ENCODE measurements around the gene NEBL. TPM values are rescaled to one million over a fixed set of nuclear protein-coding genes. Genes with fewer than 3 reads are reported as not detected.

The NEBL gene
- total RNA-seq, 4 donors from 2014 or later = 2.1 to 3.5 (median 2.5) TPM

DNA sequence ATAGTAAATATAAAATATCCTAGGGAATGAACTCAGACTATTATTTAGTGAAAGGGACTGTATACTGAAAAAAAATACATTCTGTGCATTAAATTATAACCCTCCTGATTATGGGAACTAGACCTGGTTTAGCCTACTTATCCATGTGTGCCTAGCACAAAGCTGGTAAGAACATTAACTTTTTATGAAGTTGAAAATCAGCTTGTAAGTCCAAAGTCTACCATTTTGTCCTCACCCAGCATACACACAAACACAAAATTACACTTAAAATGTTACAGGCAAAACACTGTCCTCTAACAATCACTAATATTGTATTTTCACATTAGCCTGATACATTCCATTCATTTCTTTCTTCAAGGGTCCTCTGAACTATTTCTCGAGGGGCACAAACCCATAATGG, 19.9 kb upstream of the NEBL start:
- H3K27me3 ChIP-seq = no peaks in the 10 kb centered on the region
- H3K27ac ChIP-seq (replicated peaks in 1 of 4) = no peak overlapping the region
- H3K36me3 ChIP-seq = no peaks in the 10 kb centered on the region
- intact Hi-C loops (cut with DNase I) = no loop called here
- no peak overlapping the region for H3K4me3 ChIP-seq
- no peaks in the 10 kb centered on the region for H3K4me1 ChIP-seq
- WGBS = 76% methylated on average over 1 of the region's 1 CpG
- TF ChIP-seq EP300 (IDR thresholded peaks at IDR 0.05) = no peak
- TF ChIP-seq, protein P1, sequence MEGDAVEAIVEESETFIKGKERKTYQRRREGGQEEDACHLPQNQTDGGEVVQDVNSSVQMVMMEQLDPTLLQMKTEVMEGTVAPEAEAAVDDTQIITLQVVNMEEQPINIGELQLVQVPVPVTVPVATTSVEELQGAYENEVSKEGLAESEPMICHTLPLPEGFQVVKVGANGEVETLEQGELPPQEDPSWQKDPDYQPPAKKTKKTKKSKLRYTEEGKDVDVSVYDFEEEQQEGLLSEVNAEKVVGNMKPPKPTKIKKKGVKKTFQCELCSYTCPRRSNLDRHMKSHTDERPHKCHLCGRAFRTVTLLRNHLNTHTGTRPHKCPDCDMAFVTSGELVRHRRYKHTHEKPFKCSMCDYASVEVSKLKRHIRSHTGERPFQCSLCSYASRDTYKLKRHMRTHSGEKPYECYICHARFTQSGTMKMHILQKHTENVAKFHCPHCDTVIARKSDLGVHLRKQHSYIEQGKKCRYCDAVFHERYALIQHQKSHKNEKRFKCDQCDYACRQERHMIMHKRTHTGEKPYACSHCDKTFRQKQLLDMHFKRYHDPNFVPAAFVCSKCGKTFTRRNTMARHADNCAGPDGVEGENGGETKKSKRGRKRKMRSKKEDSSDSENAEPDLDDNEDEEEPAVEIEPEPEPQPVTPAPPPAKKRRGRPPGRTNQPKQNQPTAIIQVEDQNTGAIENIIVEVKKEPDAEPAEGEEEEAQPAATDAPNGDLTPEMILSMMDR (IDR thresholded peaks at IDR 0.05) = no peak
- no peak for TF ChIP-seq POLR2AphosphoS5 (IDR thresholded peaks at IDR 0.05)
- no peak for TF ChIP-seq POLR2A (IDR thresholded peaks at IDR 0.05; ENCODE audit: low read depth)
- no peak for DNase-seq (ENCODE audit: extremely low spot score)
- no peaks in the 10 kb centered on the region for H3K9me3 ChIP-seq

DNA sequence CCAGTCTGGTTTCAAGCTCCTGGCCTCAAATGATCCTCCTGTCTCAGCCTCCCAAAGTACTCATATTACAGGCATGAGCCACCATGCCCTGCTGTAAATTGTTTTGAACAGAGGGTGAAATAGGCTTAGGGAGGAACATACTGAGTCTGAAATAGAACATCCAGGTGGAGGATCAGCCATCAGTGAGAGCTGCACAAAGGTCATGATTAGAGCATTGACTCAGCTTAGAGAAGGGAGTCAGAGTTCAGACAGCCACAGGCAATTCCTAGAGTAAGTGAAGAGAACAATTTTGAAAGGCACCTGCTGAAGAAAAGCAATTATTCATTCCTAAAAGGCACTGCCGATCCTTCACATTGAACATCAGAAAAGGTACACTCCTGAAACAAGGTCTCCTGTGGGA, 15.9 kb upstream of the NEBL start:
- WGBS = 96% methylated on average over 1 of the region's 1 CpG
- H3K9me3 ChIP-seq = no peaks in the 10 kb centered on the region
- intact Hi-C loops (cut with DNase I) = no loop called here

DNA sequence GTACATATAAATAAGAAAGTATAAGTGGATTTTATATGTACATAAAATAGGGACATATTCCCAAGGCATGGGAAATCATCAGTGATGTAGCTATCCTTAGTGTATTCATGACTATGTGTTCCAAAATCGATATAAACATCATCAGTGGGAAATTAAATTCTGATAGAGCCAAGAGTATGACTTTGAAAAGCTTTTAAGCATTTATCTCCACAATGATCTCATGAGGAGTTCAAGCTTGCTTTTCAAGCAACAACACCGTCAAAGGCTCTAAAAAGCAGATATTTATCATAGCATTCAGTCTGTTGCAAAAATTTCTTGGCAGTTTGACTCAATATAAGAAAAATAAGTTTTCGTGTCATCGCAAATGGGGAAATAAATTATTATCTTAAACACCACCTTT, 14.5 kb upstream of the NEBL start:
- Histone ChIP-seq H3K27ac (replicated peaks in 1 of 4) (no peak overlapping the region), H3K9me3 (no peaks in the 10 kb centered on the region), H3K4me1 (no peaks in the 10 kb centered on the region), H3K4me3 (no peak overlapping the region), H3K27me3 (no peaks in the 10 kb centered on the region), H3K36me3 (no peaks in the 10 kb centered on the region)
- TF ChIP-seq EP300 (IDR thresholded peaks at IDR 0.05) (no peak), POLR2AphosphoS5 (IDR thresholded peaks at IDR 0.05) (no peak), POLR2A (IDR thresholded peaks at IDR 0.05; ENCODE audit: low read depth) (no peak)
- DNase-seq (ENCODE audit: extremely low spot score) = no peak
- WGBS = 78% methylated on average over 4 of the region's 4 CpGs
- intact Hi-C loops (cut with DNase I) = no loop called here

More for the DNA sequence above, 15.9 kb upstream of the NEBL start:
- TF ChIP-seq EP300 (IDR thresholded peaks at IDR 0.05) = no peak
- TF ChIP-seq POLR2AphosphoS5 (IDR thresholded peaks at IDR 0.05) = no peak
- TF ChIP-seq, protein P1 (IDR thresholded peaks at IDR 0.05) = no peak
- TF ChIP-seq POLR2A (IDR thresholded peaks at IDR 0.05; ENCODE audit: low read depth) = no peak
- Histone ChIP-seq H3K27ac (replicated peaks in 1 of 4) (no peak overlapping the region), H3K4me1 (no peaks in the 10 kb centered on the region), H3K36me3 (no peaks in the 10 kb centered on the region), H3K4me3 (no peak overlapping the region), H3K27me3 (no peaks in the 10 kb centered on the region)
- no peak for DNase-seq (ENCODE audit: extremely low spot score)

DNA sequence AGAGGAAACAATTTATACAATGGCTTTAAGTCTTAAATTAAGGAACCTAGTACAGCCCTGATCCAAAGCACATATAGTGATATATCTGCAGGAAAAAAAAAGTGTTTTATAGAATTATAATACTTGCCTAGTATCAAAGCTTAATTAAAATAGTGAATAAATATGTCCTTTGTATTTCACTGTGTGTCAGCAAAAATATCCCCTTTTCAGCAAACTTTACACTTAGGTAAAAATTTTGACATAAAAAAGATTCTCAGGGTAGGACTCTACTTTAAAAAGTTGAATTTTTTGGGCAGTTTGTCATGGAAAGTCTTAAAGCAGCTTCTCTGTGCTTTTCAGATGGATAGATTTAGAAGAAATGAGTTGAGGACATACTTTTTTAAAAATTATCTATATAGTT, 12.7 kb upstream of the NEBL start:
- DNase-seq (ENCODE audit: extremely low spot score) = no peak
- Histone ChIP-seq H3K4me3 (no peak overlapping the region), H3K36me3 (no peaks in the 10 kb centered on the region), H3K27ac (replicated peaks in 1 of 4) (no peak overlapping the region), H3K9me3 (no peaks in the 10 kb centered on the region), H3K4me1 (no peaks in the 10 kb centered on the region), H3K27me3 (no peaks in the 10 kb centered on the region)
- TF ChIP-seq POLR2AphosphoS5 (IDR thresholded peaks at IDR 0.05) (no peak), POLR2A (IDR thresholded peaks at IDR 0.05; ENCODE audit: low read depth) (no peak), EP300 (IDR thresholded peaks at IDR 0.05) (no peak)
- TF ChIP-seq, protein P1 (IDR thresholded peaks at IDR 0.05) = no peak
- intact Hi-C loops (cut with DNase I) = no loop called here

DNA sequence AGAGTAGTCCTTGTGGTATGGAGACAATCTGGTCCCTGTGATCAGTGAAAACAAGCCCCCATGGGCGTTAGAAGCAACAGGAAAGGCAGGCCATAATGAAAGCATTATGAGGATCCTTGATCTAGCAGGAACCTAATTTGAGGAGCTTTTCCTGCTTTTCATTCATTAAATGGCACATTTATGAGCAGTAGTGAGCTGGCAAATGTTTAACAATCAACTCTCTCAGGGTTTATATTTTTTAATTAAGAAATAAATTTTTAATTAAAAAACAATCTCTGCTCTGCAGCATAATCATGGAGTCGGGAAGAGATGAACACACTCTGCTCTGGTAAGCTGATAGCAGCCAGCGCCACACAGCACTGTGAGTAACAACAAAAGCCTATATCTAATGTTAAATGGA, 11.3 kb upstream of the NEBL start:
- TF ChIP-seq POLR2AphosphoS5 (IDR thresholded peaks at IDR 0.05) (no peak), POLR2A (IDR thresholded peaks at IDR 0.05; ENCODE audit: low read depth) (no peak), EP300 (IDR thresholded peaks at IDR 0.05) (no peak)
- TF ChIP-seq, protein P1 (IDR thresholded peaks at IDR 0.05) = no peak
- Histone ChIP-seq H3K9me3 (no peaks in the 10 kb centered on the region), H3K36me3 (no peaks in the 10 kb centered on the region), H3K4me1 (no peaks in the 10 kb centered on the region), H3K27ac (replicated peaks in 1 of 4) (no peak overlapping the region), H3K4me3 (no peak overlapping the region), H3K27me3 (no peaks in the 10 kb centered on the region)
- intact Hi-C loops (cut with DNase I) = no loop called here
- WGBS = 79% methylated on average over 3 of the region's 3 CpGs
- DNase-seq (ENCODE audit: extremely low spot score) = no peak

All from esophagus muscularis mucosa (tissue), 4 donors.